HepG2 (cell line): ENCODE measurements around the gene KLKB1. TPM values are rescaled to one million over a fixed set of nuclear protein-coding genes. Genes with fewer than 3 reads are reported as not detected.

ENCODE experiments used
- HNRNPH1 ChIP-seq: fragments of 200-400 bp; formaldehyde crosslinking; optimal IDR thresholded peaks from 2 replicates; pipeline ENCODE3; 2017; ENCODE audit warnings: mild to moderate bottlenecking, low read depth, low read length
- KDM5B ChIP-seq: sonication (generic); formaldehyde crosslinking; IDR thresholded peaks from 2 replicates; pipeline ENCODE4 v1.4.0; 2020; ENCODE audit warnings: missing genetic modification reagents, mild to moderate bottlenecking, borderline replicate concordance
- KMT2A ChIP-seq: sonication (generic); formaldehyde crosslinking; IDR thresholded peaks from 2 replicates; pipeline ENCODE4 v1.4.0; 2020; ENCODE audit warnings: missing genetic modification reagents
- NKX3-1 ChIP-seq: sonication (generic); formaldehyde crosslinking; IDR thresholded peaks from 2 replicates; pipeline ENCODE4 v1.5.0; 2020; ENCODE audit warnings: missing genetic modification reagents
- SP2 ChIP-seq: sonication (generic); formaldehyde crosslinking; IDR thresholded peaks from 2 replicates; pipeline ENCODE4 v1.5.1; 2020; ENCODE audit warnings: mild to moderate bottlenecking, missing genetic modification reagents
- ZBTB38 ChIP-seq: sonication (generic); formaldehyde crosslinking; IDR thresholded peaks from 2 replicates; pipeline ENCODE4 v1.5.1; 2020; ENCODE audit warnings: mild to moderate bottlenecking, missing genetic modification reagents
- ZBTB7B ChIP-seq: sonication (generic); formaldehyde crosslinking; IDR thresholded peaks from 2 replicates; pipeline ENCODE4 v1.4.0; 2020; ENCODE audit warnings: missing genetic modification reagents
- ZIK1 ChIP-seq: sonication (generic); formaldehyde crosslinking; IDR thresholded peaks from 2 replicates; pipeline ENCODE4 v1.5.0; 2020; ENCODE audit warnings: mild to moderate bottlenecking, low read depth, missing genetic modification reagents, borderline replicate concordance
- ZNF10 ChIP-seq: sonication (generic); formaldehyde crosslinking; IDR thresholded peaks from 2 replicates; pipeline ENCODE4 v1.4.0; 2020; ENCODE audit warnings: mild to moderate bottlenecking, low read depth, missing genetic modification reagents, borderline replicate concordance
- ZNF232 ChIP-seq: sonication (generic); formaldehyde crosslinking; IDR thresholded peaks from 2 replicates; pipeline ENCODE4 v1.4.0; 2020; ENCODE audit warnings: missing genetic modification reagents, borderline replicate concordance
- ZNF337 ChIP-seq: sonication (generic); formaldehyde crosslinking; IDR thresholded peaks from 2 replicates; pipeline ENCODE4 v1.5.1; 2020; ENCODE audit warnings: missing genetic modification reagents, low read depth, mild to moderate bottlenecking, borderline replicate concordance
- ZNF441 ChIP-seq: sonication (generic); formaldehyde crosslinking; IDR thresholded peaks from 2 replicates; pipeline ENCODE4 v1.7.0; 2021; ENCODE audit warnings: missing genetic modification reagents, borderline replicate concordance
- ZNF563 ChIP-seq: sonication (generic); formaldehyde crosslinking; IDR thresholded peaks from 2 replicates; pipeline ENCODE4 v1.8.0; 2022; ENCODE audit warnings: mild to moderate bottlenecking, moderate library complexity, missing genetic modification reagents
- ZNF672 ChIP-seq: sonication (generic); formaldehyde crosslinking; IDR thresholded peaks from 2 replicates; pipeline ENCODE4 v1.8.1; 2022; ENCODE audit warnings: missing genetic modification reagents
- ZNF749 ChIP-seq: sonication (generic); formaldehyde crosslinking; IDR thresholded peaks from 2 replicates; pipeline ENCODE4 v1.8.0; 2022; ENCODE audit warnings: mild to moderate bottlenecking, missing genetic modification reagents, moderate library complexity, borderline replicate concordance
- polyA plus RNA-seq, 8 experiments: library from polyadenylated mRNA; depleted of rRNA in 3 of 8; stranded (reverse) in 7 of 8; unstranded in 1 of 8; fragments of >200 nt; fragmentation: Illumina TruSeq in 4 of 8; extraction: Trizol in 4 of 8; gene quantifications; 2 replicates each; pipeline versions ENCODE4 v1.2.1 to v1.2.3, GENCODE V29; 2011 to 2016; ENCODE audit warnings: low read depth in 4 of 8, missing spikeins in 1 of 8, mixed read lengths in 1 of 8; ENCODE audit not compliant: insufficient read depth in 1 of 8
- total RNA-seq, 5 experiments: library from RNA; depleted of rRNA; stranded (reverse); fragments of >200 nt; fragmentation: Illumina TruSeq; extraction: Trizol; gene quantifications; 2 replicates each; pipeline ENCODE4 v1.2.3, GENCODE V29; 2016; ENCODE audit warnings: low read depth in 1 of 5
- TF ChIP-seq, protein P1 (sequence below): sonication (generic); formaldehyde crosslinking; IDR thresholded peaks from 2 replicates; pipeline ENCODE4 v1.4.0; 2020; ENCODE audit warnings: mild to moderate bottlenecking, missing genetic modification reagents
- TF ChIP-seq, protein P2 (sequence below): sonication (generic); formaldehyde crosslinking; IDR thresholded peaks from 2 replicates; pipeline ENCODE4 v1.5.1; 2020; ENCODE audit warnings: mild to moderate bottlenecking, moderate library complexity, missing genetic modification reagents
- TF ChIP-seq, protein P3 (sequence below): sonication (generic); formaldehyde crosslinking; IDR thresholded peaks from 2 replicates; pipeline ENCODE4 v1.8.0; 2022; ENCODE audit warnings: low read depth, missing genetic modification reagents
- TF ChIP-seq, protein P4 (sequence below): IDR thresholded peaks from 2 replicates; pipeline ENCODE4 v1.6.1; 2012; ENCODE audit warnings: inconsistent platforms
- TF ChIP-seq, protein P5 (sequence below): sonication (generic); formaldehyde crosslinking; IDR thresholded peaks from 2 replicates; pipeline ENCODE4 v1.8.0; 2022; ENCODE audit warnings: missing genetic modification reagents, mild to moderate bottlenecking, inconsistent platforms, borderline replicate concordance
- TF ChIP-seq, protein P6 (sequence below): fragments of 450-650 bp; IDR thresholded peaks from 2 replicates; pipeline ENCODE4 v1.6.1; 2017

The KLKB1 gene
- total and polyA plus RNA-seq, 2 of the 13 experiments (the other 11 are each of a cell fraction or from before 2014, with no cell fraction given), result 0.26 to 0.49 TPM

DNA sequence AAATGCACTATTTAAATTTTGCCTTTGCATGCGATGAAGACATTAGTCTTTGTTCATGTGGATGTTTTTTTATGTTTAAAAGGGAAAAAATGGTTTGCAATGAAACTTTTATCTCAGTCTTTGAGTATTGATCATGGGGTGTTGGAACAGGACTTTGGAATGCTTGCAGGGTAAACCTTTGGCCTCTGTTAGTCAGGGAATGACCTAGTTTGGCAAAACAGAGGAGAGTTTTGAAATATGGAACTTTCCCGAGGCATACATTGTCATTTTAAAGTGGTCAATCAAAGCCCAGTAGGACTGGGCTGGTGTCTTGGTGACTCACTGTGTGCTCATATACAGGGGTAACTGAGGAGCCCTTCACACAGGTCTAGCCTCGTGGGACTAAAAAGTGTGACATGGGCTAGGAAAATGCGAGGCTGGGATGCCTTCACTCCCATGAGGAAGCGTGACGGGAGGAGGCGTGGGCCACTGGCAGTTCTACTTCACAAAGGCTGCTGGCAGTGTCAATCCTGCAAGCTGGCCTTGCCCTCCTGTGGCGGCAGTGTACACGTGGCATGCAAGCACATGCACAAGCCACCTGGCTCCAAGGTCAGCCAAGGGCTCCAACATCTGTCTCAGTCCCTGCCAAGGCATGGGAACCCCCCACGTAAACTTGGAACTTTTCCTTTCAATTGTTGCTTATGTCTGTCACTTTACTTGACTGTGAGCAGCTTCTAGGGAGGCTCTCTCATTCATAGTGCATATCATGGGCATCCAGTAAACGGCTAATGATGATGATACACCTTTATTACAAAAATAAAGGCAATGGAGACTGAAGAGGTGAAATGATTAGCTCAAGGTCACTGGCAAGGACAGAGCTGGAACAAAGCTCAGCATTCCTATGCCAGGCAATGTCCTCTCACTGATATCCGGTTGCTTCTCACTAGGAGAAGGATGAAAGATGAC is 33.5 kb downstream of the KLKB1 start (continued):
- TF ChIP-seq, protein P1, sequence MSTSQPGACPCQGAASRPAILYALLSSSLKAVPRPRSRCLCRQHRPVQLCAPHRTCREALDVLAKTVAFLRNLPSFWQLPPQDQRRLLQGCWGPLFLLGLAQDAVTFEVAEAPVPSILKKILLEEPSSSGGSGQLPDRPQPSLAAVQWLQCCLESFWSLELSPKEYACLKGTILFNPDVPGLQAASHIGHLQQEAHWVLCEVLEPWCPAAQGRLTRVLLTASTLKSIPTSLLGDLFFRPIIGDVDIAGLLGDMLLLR (CRISPR knock-in tag), result peak; percentile 87
- TF ChIP-seq ZNF672 (CRISPR knock-in tag), result no peak
- peak; percentile 91 for TF ChIP-seq KDM5B
- TF ChIP-seq, protein P2, sequence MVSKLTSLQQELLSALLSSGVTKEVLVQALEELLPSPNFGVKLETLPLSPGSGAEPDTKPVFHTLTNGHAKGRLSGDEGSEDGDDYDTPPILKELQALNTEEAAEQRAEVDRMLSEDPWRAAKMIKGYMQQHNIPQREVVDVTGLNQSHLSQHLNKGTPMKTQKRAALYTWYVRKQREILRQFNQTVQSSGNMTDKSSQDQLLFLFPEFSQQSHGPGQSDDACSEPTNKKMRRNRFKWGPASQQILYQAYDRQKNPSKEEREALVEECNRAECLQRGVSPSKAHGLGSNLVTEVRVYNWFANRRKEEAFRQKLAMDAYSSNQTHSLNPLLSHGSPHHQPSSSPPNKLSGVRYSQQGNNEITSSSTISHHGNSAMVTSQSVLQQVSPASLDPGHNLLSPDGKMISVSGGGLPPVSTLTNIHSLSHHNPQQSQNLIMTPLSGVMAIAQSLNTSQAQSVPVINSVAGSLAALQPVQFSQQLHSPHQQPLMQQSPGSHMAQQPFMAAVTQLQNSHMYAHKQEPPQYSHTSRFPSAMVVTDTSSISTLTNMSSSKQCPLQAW (CRISPR knock-in tag), result peak; percentile 68; the same call in 1 of the 2 replicates
- TF ChIP-seq NKX3-1 (CRISPR knock-in tag), result peak; percentile 84; the same call in 1 of the 2 replicates
- TF ChIP-seq, protein P3, sequence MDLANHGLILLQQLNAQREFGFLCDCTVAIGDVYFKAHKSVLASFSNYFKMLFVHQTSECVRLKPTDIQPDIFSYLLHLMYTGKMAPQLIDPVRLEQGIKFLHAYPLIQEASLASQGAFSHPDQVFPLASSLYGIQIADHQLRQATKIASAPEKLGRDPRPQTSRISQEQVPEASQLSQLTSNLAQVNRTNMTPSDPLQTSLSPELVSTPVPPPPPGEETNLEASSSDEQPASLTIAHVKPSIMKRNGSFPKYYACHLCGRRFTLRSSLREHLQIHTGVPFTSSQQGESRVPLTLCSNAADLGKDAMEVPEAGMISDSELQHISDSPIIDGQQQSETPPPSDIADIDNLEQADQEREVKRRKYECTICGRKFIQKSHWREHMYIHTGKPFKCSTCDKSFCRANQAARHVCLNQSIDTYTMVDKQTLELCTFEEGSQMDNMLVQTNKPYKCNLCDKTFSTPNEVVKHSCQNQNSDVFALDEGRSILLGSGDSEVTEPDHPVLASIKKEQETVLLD (CRISPR knock-in tag), result 0 out of 2 replicates have a peak, but pooled peaks have one; percentile 64
- TF ChIP-seq, protein P4, sequence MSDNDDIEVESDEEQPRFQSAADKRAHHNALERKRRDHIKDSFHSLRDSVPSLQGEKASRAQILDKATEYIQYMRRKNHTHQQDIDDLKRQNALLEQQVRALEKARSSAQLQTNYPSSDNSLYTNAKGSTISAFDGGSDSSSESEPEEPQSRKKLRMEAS, result peak; percentile 99
- TF ChIP-seq, protein P5, sequence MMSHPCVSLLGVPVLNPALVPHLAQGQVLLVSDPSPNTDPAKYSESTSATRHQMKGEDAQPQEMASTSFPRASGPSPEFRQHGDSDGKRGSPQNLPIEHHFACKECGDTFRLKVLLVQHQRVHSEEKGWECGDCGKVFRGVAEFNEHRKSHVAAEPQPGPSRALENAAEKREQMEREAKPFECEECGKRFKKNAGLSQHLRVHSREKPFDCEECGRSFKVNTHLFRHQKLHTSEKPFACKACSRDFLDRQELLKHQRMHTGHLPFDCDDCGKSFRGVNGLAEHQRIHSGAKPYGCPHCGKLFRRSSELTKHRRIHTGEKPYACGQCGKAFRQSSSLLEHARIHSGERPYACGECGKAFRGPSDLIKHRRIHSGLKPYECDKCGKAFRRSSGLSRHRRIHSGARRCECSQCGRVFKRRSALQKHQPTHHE, result 0 out of 2 replicates have a peak, but pooled peaks have one; percentile 47
- TF ChIP-seq ZIK1 (CRISPR knock-in tag), result peak; percentile 81
- peak; percentile 69 for TF ChIP-seq SP2 (CRISPR knock-in tag)
- TF ChIP-seq ZNF232, result peak; percentile 90; the same call in 1 of the 2 replicates
- TF ChIP-seq, protein P6, sequence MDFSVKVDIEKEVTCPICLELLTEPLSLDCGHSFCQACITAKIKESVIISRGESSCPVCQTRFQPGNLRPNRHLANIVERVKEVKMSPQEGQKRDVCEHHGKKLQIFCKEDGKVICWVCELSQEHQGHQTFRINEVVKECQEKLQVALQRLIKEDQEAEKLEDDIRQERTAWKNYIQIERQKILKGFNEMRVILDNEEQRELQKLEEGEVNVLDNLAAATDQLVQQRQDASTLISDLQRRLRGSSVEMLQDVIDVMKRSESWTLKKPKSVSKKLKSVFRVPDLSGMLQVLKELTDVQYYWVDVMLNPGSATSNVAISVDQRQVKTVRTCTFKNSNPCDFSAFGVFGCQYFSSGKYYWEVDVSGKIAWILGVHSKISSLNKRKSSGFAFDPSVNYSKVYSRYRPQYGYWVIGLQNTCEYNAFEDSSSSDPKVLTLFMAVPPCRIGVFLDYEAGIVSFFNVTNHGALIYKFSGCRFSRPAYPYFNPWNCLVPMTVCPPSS, result no peak
- TF ChIP-seq ZNF441, result 0 out of 2 replicates have a peak, but pooled peaks have one; percentile 72
- TF ChIP-seq ZNF749 (CRISPR knock-in tag), result peak; percentile 72
- TF ChIP-seq ZNF10 (CRISPR knock-in tag), result no peak
- no peak for TF ChIP-seq KMT2A (CRISPR knock-in tag)
- TF ChIP-seq ZBTB7B (CRISPR knock-in tag), result no peak
- TF ChIP-seq HNRNPH1, result no peak
- TF ChIP-seq ZNF337 (CRISPR knock-in tag), result 0 out of 2 replicates have a peak, but pooled peaks have one; percentile 32
- TF ChIP-seq ZBTB38, result peak; percentile 95
- TF ChIP-seq ZNF563 (CRISPR knock-in tag), result peak; percentile 54; the same call in 1 of the 2 replicates
